IPS-11a (cell line): ENCODE measurements around the gene STAB2.

Experiments used
- H3K4me3 ChIP-seq: one replicate; pipeline ENCODE4 v1.5.1; 2013; ENCODE audit warnings: low read depth, low read length, control low read depth

Gene STAB2

DNA sequence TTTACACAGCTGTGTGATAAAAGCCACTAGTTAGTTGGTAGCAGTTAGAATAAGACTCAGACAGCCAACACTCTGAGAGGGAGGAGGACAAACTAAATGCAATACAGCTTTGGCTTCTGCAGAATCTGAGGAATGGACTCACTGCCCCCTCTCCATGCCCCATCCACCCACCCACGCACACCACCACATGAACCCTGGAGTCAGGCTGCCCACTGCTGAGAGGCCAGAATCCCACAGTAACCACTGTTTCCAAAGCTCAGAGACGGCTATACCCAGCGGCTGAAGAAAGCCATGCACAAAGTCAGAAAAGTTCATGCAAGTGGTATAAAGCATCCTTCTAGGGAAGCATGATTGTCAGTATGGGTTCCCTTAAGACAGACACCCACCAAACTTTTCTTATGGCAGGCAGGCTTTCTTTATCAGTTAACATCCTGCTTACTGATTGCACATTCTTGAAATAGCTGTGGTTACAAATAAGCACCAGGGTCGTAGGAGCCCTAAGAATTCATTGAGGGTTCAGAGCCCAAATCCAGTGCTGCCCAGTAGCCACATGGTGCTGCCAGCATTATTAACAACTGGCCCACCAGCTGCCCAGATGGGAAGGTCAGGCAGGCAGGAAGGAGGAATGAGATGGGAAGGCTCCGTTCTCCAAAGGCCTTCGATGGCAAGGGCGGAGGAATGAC, 192.5 kb downstream of the STAB2 start:
- no peak overlapping the region for H3K4me3 ChIP-seq

- no peak overlapping the region for H3K4me3 ChIP-seq
These were observed 193.0 kb downstream of the STAB2 start for GRCh38 chr12:103780093-103780440.

GRCh38 chr12:103780992-103781391, 193.9 kb downstream of the STAB2 start:
- no peak overlapping the region for H3K4me3 ChIP-seq

GRCh38 chr12:103782399-103782798, 195.3 kb downstream of the STAB2 start:
- H3K4me3 ChIP-seq, result no peak overlapping the region

DNA sequence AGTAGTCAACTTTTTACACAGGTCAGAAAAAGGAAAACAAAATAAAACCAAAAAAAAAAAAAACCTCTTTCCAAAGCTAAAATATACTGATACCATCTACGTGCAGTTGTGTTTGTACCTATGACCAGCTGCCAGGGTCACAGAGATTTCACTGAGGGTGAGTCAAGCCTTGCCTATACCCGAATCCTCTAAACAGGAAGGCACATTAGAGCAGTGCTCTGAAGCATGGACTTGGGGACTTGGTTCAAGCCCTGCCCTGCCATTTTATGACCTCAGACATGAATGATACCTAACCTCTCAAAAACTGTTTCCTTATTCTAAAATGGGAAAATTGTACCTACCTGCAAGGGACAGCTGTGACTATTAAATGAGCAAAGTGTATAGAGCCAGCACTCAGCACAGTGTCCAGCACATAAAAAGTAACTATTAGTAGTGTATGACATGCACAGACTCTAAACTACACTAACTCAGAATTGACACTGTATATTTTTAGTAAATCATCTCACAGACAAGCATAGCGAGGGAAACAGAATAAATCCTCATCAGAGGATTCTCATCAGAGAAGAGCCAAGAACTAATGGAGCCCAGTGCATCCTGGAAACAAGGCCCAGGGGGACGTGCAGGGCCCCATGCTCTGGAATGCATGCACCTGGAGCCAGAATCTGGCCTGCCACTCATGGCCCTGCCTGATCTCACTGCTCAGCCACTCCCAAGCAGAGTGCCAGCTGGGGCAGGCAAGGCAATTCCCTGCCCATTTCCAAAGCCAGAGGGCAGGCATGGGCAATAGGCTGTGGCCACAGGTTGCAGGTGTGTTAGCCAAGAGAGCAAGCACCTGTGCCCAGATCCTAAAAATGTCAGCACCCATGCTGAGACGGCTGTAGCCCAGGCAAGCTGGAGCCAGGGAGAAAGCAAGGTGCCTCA, 196.9 kb downstream of the STAB2 start:
- no peak overlapping the region for H3K4me3 ChIP-seq

GRCh38 chr12:103785243-103786031, 198.4 kb downstream of the STAB2 start:
- H3K4me3 ChIP-seq, result no peak overlapping the region

- no peak overlapping the region for H3K4me3 ChIP-seq
These were observed 199.1 kb downstream of the STAB2 start for GRCh38 chr12:103786201-103786600.

- H3K4me3 ChIP-seq, result no peak overlapping the region
These were observed 204.4 kb downstream of the STAB2 start for GRCh38 chr12:103791350-103791920.

DNA sequence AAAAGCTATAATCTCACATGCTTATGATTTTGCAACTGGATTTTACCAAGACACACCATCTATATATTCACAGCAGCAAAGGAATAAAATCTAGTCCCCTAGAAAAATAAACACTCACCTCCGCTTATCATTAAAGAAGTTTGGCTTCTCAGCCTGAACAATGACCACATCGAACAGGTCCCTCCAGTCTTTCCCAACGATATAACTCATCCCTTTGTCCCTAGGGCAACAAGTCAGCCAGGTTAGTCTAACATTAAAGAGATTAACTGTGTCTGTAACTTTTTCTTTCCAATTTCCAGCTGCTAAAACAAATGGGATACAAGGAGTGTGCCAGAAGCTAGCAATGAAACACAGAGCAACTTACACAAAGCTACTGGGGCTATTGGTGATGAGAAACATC, 206.0 kb downstream of the STAB2 start:
- H3K4me3 ChIP-seq, result no peak overlapping the region

DNA sequence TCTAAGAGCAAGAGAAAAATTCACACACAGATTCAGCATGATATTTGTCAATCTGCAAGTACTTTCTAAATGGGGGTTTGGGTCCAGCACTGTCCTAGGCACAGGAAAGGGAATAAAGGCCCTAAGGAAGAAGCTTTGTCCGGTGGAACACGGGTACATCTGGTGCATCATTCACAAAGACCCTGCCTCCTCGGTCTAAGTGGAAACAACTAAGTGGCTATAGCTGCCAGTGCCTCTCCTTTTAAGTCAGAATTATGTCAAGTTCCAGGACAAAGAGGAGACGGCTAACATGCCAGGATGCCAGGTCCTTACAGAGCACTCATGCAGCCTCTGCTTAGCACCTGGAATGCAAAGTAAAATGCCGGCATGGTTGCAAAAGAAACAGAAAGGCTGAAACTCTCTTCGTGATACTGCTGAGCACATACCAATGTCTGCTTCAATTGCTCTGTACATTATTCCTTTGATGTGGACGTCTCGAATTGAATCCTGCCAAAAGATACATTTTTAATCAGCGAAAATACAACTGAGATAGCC, 206.5 kb downstream of the STAB2 start:
- H3K4me3 ChIP-seq, result no peak overlapping the region

- no peak overlapping the region for H3K4me3 ChIP-seq
These were observed 207.5 kb downstream of the STAB2 start for GRCh38 chr12:103794309-103795213.

- no peak overlapping the region for H3K4me3 ChIP-seq
These were observed 211.5 kb downstream of the STAB2 start for GRCh38 chr12:103798586-103798985.

GRCh38 chr12:103799504-103799856, 212.4 kb downstream of the STAB2 start:
- no peak overlapping the region for H3K4me3 ChIP-seq

DNA sequence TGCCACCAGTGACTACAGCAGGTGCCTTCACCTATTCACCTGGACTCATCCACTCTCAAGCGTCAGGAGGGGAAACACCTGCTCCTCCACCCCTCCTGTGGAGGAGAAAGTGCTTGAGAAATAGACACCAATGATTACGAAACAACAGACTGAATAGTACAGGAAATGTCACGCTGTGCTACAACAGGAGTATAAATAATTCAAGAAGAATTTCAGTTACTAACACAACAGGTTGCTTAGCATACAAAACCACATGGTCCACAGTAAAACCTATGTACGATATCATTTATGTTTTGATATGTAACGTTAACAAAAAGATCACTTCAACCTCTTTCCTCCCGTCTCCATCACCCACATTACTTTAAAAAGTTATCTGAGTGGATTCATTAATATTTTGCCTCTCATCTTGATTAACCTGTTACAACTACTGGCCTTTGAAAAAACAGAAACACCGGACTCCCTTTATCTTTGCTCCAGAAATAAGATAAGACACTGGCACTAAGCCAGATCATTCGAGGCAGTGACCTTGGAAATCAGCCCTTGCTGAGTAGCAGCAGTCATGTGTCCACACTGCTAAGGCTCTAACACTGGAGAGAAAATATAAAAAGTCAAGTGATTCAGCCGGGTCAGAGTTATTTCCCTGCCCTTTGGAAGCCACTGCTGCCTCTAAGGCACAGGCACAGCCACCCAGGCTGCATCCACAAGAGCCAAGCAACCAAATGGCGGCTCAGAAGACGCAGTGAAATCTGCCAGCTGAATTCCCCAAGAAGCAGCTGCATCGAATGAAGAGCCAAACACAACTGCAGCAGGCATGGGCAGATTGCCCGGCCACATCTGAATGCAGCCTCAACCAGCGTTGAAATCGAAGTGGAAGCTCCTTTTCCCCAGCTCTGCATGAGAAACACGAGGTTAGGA, 213.0 kb downstream of the STAB2 start:
- no peak overlapping the region for H3K4me3 ChIP-seq

- H3K4me3 ChIP-seq, result no peak overlapping the region
These were observed 214.9 kb downstream of the STAB2 start for GRCh38 chr12:103801709-103802585.

DNA sequence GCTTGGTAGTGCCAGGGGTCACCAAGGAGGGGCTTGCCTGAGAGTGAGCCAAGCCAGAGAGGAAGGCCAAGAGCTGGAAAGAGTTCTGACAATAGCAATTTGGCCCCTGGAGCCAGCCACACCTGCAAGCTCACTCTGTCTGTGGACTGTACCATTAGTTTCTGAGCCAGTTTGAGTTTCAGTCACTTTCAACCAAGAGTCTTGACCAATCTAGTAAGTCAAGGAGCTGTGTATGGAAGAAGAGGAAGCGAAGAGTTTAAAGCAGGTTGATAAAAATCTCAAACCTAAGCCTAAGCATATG, 215.5 kb downstream of the STAB2 start:
- H3K4me3 ChIP-seq, result no peak overlapping the region

DNA sequence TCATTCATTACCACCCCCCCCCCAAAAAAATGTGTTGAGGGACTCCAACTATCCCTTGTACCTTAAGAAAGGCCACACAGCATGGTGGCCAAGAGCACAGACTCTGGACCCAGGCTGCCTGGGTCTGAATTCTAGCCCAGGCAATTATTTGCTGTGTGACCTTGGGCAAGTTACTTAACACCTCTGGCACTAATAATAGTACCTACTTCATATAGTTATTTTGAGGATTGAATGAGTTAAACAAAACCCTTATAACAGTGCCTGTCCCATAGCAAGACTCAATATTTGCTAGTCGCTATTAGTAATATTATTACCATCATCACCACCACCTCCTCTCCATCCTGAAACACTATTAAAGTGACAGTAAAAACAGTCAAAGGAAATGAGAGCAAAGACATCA, 216.8 kb downstream of the STAB2 start:
- no peak overlapping the region for H3K4me3 ChIP-seq

GRCh38 chr12:103805655-103806360, 218.7 kb downstream of the STAB2 start:
- H3K4me3 ChIP-seq, result no peak overlapping the region
